Activated naive CD4-positive, alpha-beta T cell treated with anti-CD3 and anti-CD28 coated beads for 36 hours (primary cell): Measurements from ENCODE around the gene CDCP2. TPM values are rescaled to one million over a fixed set of nuclear protein-coding genes. Genes with fewer than 3 reads are reported as not detected.

ENCODE experiments used
- CTCF ChIA-PET: fragments of 350-600 bp; sonication (Branson Sonifier 250); formaldehyde crosslinking; loops from one replicate; lab custom pipeline; 2021; ENCODE audit warnings: antibody characterized with exemption; lab: Charles Lee
- DNase-seq: peaks from one replicate; pipeline ENCODE4 v3.0.0-alpha.2; 2020
- H3K27ac Mint-ChIP-seq: one replicate; pipeline ENCODE4 v1.8.0; 2021; ENCODE audit warnings: mild to moderate bottlenecking, mixed read lengths
- H3K27me3 Mint-ChIP-seq: one replicate; pipeline ENCODE4 v1.8.0; 2021; ENCODE audit warnings: low read depth, mixed read lengths
- H3K36me3 Mint-ChIP-seq: one replicate; pipeline ENCODE4 v1.8.0; 2021; ENCODE audit warnings: low read depth, mixed read lengths
- H3K4me1 Mint-ChIP-seq: one replicate; pipeline ENCODE4 v1.8.0; 2021; ENCODE audit warnings: low read depth, mixed read lengths
- H3K4me3 Mint-ChIP-seq: one replicate; pipeline ENCODE4 v1.8.0; 2021; ENCODE audit warnings: mild to moderate bottlenecking, moderate library complexity, mixed read lengths
- H3K9me3 Mint-ChIP-seq: one replicate; pipeline ENCODE4 v1.8.0; 2021; ENCODE audit warnings: mixed read lengths
- intact Hi-C: fragments of 100-400 bp; cut with micrococcal nuclease; formaldehyde crosslinking; loops from one replicate; pipeline ENCODE4 v1.15.1; 2023
- total RNA-seq, 2 experiments: library from RNA; stranded (reverse); gene quantifications; one replicate each; pipeline ENCODE4 v1.2.3, GENCODE V29; 2021

Gene CDCP2
- total RNA-seq, 2 experiments from 2014 or later: not detected

DNA sequence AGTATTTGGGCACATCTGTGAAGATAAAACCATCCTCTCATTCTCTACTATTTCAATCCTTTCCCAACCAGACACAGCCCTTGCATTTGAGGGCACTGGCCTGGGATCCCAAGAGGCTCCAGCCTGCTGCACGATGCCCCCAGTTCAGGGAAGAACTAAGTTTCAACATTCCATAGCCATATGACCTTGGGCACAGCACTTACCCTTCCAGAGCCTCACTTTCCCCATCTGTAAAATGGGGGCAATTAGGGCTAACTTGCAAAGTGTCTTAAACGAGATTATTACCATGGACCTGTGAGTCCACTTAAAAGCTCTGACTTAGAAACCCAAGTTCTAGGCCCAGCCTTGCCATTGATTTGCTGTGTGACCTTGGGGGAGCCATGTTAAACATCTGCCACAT, 22.9 kb downstream of the CDCP2 start:
- H3K9me3 Mint-ChIP-seq: no peaks in the 10 kb centered on the region
- intact Hi-C loops: loop anchor here (5.0 to 10.0 kb wide), 2 partner anchors 52 to 665 kb away; no protein-coding TSS in a partner anchor
- no peaks in the 10 kb centered on the region for H3K27me3 Mint-ChIP-seq
- H3K4me3 Mint-ChIP-seq: no peak overlapping the region
- H3K36me3 Mint-ChIP-seq: no peaks in the 10 kb centered on the region
- CTCF ChIA-PET: no interaction called here
- no peaks in the 10 kb centered on the region for H3K4me1 Mint-ChIP-seq
- no peak overlapping the region for H3K27ac Mint-ChIP-seq
- no peak for DNase-seq

DNA sequence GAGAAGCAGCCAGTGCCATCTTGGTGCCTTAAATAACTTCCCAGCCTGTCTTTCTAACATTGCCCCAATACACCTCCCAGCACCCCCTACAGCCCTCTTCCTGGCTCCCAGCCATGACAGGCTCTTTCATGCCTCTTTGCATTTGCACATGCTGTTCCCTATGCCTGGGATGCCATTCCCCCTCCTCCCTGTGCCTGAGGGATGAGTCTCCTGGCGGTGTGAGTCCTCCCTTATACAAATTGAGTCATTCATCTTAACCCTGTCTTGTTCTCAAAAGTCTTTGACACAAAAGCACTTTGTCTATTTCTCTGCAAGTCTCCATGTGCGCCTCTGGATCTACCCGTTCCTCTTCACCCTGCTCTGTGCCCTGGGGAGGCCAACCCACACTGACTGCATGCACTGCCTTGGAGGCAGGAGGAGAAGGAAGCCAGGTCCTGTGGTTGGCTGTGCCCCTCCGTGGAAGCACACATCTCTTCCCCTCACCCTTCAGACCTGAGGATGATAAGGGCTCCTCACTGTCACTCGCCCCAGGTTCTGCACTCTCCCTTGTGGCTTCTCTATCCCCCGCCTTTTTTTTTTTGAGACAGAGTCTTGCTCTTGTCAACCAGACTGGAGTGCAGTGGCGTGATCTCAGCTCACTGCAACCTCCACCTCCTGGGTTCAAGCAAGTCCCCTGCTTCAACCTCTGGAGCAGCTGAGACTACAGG, 25.1 kb downstream of the CDCP2 start:
- CTCF ChIA-PET: interaction anchor here (0.7 kb wide), 1 partner anchor 35 kb away, joined by 3 read pairs; no protein-coding TSS in a partner anchor
- intact Hi-C loops: loop anchor here (10.0 kb wide), 1 partner anchor 667 kb away; no protein-coding TSS in a partner anchor
- H3K9me3 Mint-ChIP-seq: no peaks in the 10 kb centered on the region
- no peak overlapping the region for H3K27ac Mint-ChIP-seq
- H3K27me3 Mint-ChIP-seq: no peaks in the 10 kb centered on the region
- no peak for DNase-seq
- no peak overlapping the region for H3K4me3 Mint-ChIP-seq
- H3K4me1 Mint-ChIP-seq: peaks cover 2% of the 10 kb centered on the region
- H3K36me3 Mint-ChIP-seq: no peaks in the 10 kb centered on the region

GRCh38 chr1:54126271-54126815, 26.5 kb downstream of the CDCP2 start:
- Mint-ChIP-seq H3K27ac (no peak overlapping the region), H3K4me3 (no peak overlapping the region), H3K4me1 (peaks cover 7% of the 10 kb centered on the region), H3K27me3 (no peaks in the 10 kb centered on the region), H3K9me3 (no peaks in the 10 kb centered on the region), H3K36me3 (no peaks in the 10 kb centered on the region)
- intact Hi-C loops: loop anchor here (10.0 kb wide), 1 partner anchor 668 kb away; no protein-coding TSS in a partner anchor
- CTCF ChIA-PET: interaction anchor here (0.6 to 1.4 kb wide), 2 partner anchors 363 to 666 kb away, joined by 3 read pairs; no protein-coding TSS in a partner anchor
- no peak for DNase-seq

DNA sequence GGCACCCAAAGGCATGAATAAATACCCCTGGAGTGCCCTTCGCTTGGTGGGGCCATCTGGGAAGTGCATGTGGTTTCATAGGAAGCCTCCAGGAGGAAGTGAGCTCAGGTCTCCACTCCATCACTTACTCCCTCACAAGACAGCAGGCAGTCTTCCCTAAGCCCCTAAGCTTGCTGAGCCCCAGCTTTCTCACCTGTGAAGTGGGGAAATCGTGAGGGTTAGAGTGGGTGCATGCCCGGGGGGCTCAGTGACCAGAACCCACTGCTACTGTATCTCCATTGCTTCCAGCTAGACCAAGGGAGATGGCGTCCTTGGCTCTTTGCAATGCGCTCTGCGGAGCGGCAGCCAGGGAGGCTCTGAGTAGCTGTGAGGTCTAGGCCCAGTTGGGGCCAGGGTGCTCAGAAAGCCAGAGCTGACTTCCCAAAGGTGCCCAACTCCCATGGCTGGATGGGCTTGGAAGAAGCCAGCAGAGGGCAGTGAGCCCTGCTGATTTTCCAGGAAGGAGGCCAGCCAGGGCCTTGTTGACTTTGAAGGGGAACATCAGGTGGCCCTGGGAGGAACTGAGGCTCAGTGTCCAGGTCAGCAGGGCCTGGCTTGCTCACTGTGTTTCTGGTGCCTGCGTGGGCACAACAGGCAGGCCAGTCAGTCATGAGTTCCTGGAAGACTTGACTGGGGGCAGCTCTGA, 27.3 kb downstream of the CDCP2 start:
- no peaks in the 10 kb centered on the region for H3K36me3 Mint-ChIP-seq
- intact Hi-C loops: loop anchor here (10.0 kb wide), 1 partner anchor 669 kb away; no protein-coding TSS in a partner anchor
- peak; percentile 11 for DNase-seq
- peaks cover 8% of the 10 kb centered on the region for H3K4me1 Mint-ChIP-seq
- H3K27me3 Mint-ChIP-seq: no peaks in the 10 kb centered on the region
- CTCF ChIA-PET: interaction anchor here (0.9 to 1.4 kb wide), 2 partner anchors 264 to 666 kb away, joined by 3 read pairs; no protein-coding TSS in a partner anchor
- no peak overlapping the region for H3K27ac Mint-ChIP-seq
- H3K4me3 Mint-ChIP-seq: no peak overlapping the region
- H3K9me3 Mint-ChIP-seq: no peaks in the 10 kb centered on the region

DNA sequence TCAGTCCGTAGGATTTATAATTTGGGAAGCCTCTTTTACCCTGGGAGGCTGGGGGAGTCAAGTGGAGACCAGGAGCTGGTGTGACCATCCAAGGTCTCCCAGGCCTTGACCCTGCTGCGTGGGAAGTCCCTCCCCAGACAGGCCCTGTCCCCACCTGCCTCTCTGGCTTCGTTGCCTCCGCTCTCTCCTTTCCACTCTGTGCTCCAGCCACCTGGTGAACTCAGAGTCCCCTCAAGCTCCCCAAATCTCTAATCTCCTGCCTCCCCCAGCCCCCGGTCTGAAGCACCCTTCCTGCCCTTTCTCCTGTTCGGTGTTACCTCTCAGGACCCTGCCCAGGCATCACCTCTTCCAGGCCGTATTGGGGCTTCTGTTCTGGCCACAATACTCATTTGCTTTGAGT, 27.9 kb downstream of the CDCP2 start:
- H3K4me3 Mint-ChIP-seq: no peak overlapping the region
- H3K4me1 Mint-ChIP-seq: peaks cover 8% of the 10 kb centered on the region
- intact Hi-C loops: loop anchor here (10.0 kb wide), 1 partner anchor 670 kb away; no protein-coding TSS in a partner anchor
- no peaks in the 10 kb centered on the region for H3K9me3 Mint-ChIP-seq
- H3K27me3 Mint-ChIP-seq: no peaks in the 10 kb centered on the region
- H3K27ac Mint-ChIP-seq: no peak overlapping the region
- CTCF ChIA-PET: interaction anchor here (0.8 to 0.9 kb wide), 2 partner anchors 10 to 264 kb away, joined by 3 read pairs; no protein-coding TSS in a partner anchor
- no peak for DNase-seq
- no peaks in the 10 kb centered on the region for H3K36me3 Mint-ChIP-seq

- intact Hi-C loops: loop anchor here (10.0 kb wide), 1 partner anchor 670 kb away; no protein-coding TSS in a partner anchor
- Mint-ChIP-seq H3K27ac (no peak overlapping the region), H3K4me1 (peaks cover 8% of the 10 kb centered on the region), H3K36me3 (no peaks in the 10 kb centered on the region), H3K9me3 (no peaks in the 10 kb centered on the region), H3K4me3 (no peak overlapping the region), H3K27me3 (no peaks in the 10 kb centered on the region)
- CTCF ChIA-PET: interaction anchor here (0.6 to 1.4 kb wide), 4 partner anchors 11 to 318 kb away, joined by 3 read pairs; no protein-coding TSS in a partner anchor
- no peak for DNase-seq
These were observed 28.3 kb downstream of the CDCP2 start for GRCh38 chr1:54124472-54124871.

DNA sequence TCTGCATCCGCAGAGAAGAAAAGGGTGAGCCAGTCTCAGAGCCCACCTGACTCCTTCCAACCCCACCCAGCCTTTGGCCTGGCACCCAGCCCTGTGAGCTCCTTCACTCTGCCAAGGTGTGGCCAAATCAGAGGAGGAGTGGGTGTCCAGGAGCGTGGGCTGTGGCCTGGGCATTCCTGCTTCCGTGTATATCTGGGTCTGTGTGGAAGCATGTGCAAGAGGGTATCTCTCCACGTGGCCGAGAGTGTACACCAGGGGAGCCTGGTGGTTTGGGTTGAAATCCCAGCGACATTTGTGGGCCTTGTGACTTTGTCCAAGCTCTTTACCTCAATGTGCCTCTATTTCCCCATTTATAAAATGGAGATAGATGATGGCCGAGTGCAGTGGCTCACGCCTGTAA, 29.8 kb downstream of the CDCP2 start:
- intact Hi-C loops: loop anchor here (10.0 kb wide), 1 partner anchor 672 kb away; no protein-coding TSS in a partner anchor
- no peaks in the 10 kb centered on the region for H3K36me3 Mint-ChIP-seq
- no peaks in the 10 kb centered on the region for H3K27me3 Mint-ChIP-seq
- peaks cover 8% of the 10 kb centered on the region for H3K4me1 Mint-ChIP-seq
- H3K9me3 Mint-ChIP-seq: no peaks in the 10 kb centered on the region
- DNase-seq: no peak
- no peak overlapping the region for H3K27ac Mint-ChIP-seq
- CTCF ChIA-PET: interaction anchor here (0.7 to 1.9 kb wide), 5 partner anchors 9 to 367 kb away, joined by 3 to 8 read pairs (median 3); no protein-coding TSS in a partner anchor
- H3K4me3 Mint-ChIP-seq: no peak overlapping the region

DNA sequence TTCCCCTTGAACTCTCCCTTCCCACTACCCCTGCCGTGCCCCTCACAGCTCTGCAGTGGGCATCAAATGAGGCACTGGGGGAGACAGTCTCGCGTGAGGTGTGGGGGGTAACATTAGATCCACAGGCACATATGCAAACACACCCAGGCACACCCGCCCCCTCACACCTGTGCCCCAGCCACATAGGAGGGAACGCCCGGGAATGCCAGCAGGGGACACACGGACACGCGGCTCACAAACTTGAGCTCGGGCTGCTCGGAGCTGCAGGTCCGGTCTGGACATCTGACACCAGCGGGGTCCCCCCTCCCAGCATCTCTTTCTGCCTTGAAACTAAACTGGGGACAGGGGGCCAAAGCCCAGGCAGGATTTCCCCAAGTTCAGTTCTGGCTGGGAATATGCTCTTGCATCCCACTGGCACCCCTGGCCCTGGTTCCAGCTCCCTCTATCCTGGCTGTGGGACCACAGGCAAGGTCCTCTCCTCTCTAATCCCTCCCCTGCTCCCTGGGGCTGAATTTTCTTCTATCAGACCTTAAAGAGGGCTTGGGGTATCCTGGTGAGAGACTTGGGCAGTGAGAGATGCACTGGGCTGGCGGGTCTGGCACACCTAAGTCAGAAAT, 30.6 kb downstream of the CDCP2 start:
- H3K9me3 Mint-ChIP-seq: no peaks in the 10 kb centered on the region
- CTCF ChIA-PET: interaction anchor here (0.7 to 1.9 kb wide), 5 partner anchors 8 to 368 kb away, joined by 3 to 8 read pairs (median 4); no protein-coding TSS in a partner anchor
- H3K4me1 Mint-ChIP-seq: peaks cover 8% of the 10 kb centered on the region
- DNase-seq: no peak
- no peak overlapping the region for H3K27ac Mint-ChIP-seq
- no peaks in the 10 kb centered on the region for H3K36me3 Mint-ChIP-seq
- no peak overlapping the region for H3K4me3 Mint-ChIP-seq
- intact Hi-C loops: loop anchor here (10.0 kb wide), 1 partner anchor 673 kb away; no protein-coding TSS in a partner anchor
- no peaks in the 10 kb centered on the region for H3K27me3 Mint-ChIP-seq

DNA sequence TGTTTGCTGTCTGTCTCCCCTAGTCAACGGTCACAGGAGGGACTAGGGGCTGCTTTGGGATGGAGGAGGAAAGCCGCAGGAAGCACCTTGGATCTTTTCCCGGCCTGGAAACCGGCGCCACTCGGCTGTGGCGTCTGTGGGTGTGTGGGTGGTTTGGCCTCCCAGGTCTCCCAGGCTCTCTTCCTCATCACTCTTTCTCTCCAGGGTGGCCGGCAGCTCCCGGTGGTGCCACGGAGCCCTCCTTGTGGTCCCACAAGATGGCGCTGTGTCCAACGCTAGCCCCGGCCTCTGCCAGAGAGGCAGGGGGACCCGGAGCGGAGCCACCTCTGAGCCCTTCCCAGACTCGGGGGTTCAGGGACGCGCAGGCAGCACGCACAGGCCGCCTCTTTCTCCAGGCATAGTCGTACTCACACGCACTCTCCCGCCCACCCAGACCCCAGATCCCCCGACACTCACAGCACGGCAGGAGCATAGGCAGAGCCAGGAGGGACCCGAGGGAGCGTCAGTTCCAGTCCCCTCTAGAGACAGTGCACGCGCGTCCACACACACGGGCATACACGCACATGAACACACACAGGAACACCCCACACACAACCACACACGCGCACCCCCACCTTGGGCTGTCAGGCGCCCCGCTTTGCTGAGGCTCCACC, 31.2 kb downstream of the CDCP2 start:
- peak; percentile 81 for DNase-seq
- intact Hi-C loops: loop anchor here (1.0 to 10.0 kb wide), 3 partner anchors 79 to 673 kb away; partner anchors contain the start of genes CYB5RL and MRPL37
- H3K4me3 Mint-ChIP-seq: peak overlapping the region; percentile 5
- CTCF ChIA-PET: interaction anchor here (0.6 to 1.7 kb wide), 4 partner anchors 162 to 381 kb away, joined by 3 to 5 read pairs (median 4); no protein-coding TSS in a partner anchor
- H3K27me3 Mint-ChIP-seq: no peaks in the 10 kb centered on the region
- H3K9me3 Mint-ChIP-seq: no peaks in the 10 kb centered on the region
- H3K36me3 Mint-ChIP-seq: no peaks in the 10 kb centered on the region
- H3K4me1 Mint-ChIP-seq: peaks cover 8% of the 10 kb centered on the region
- H3K27ac Mint-ChIP-seq: no peak overlapping the region

DNA sequence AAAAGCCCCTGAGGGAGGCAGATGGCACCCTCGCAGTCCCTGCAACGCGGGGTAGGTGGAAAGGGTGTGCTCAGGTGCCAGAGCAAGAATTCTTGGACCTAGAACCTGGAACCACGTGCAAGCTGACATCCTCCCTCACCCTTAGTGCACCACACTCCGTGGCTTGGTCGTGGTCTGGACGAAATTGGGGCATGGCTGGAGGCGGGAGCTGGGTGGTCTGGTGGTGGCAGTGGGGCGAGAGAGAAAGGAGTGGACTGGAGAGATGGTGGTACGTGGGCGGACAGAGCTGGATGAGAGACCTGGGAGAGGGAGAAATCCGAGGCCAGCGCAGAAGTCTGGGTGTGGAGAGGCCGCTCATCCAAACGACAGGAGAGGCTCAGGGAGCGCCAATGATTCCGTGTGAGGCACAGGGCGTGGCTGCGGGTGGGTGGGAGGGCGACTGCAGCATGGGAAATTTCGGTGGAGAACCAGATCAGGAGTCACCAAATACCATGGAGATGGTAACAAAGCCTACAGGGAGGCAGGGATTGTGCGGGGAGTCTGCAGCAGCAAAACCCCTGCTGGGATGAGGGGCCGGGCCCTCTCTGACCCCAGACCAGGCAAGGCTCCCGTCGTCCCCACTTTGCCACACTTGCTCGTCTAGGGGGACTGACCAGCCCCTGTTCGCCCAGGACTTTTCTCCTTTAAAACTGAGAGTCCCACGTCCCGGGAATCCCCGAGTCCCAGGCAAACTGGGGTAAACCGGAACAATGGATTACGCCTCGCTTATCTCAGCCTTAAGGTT, 31.9 kb downstream of the CDCP2 start:
- Mint-ChIP-seq H3K36me3 (no peaks in the 10 kb centered on the region), H3K9me3 (no peaks in the 10 kb centered on the region), H3K27ac (no peak overlapping the region), H3K27me3 (no peaks in the 10 kb centered on the region), H3K4me3 (no peak overlapping the region), H3K4me1 (peaks cover 8% of the 10 kb centered on the region)
- intact Hi-C loops: loop anchor here (1.0 to 10.0 kb wide), 3 partner anchors 80 to 674 kb away; partner anchors contain the start of genes CYB5RL and MRPL37
- CTCF ChIA-PET: interaction anchor here (0.6 to 1.7 kb wide), 2 partner anchors 369 to 382 kb away, joined by 3 to 4 read pairs; no protein-coding TSS in a partner anchor
- DNase-seq: no peak
